IPS-20b (cell line): ENCODE data around the gene TMEM259.

Experiments used
- H3K27ac ChIP-seq: one replicate; pipeline ENCODE4 v1.5.1; 2013; ENCODE audit warnings: low read length
- H3K27me3 ChIP-seq: 2 replicates; pipeline ENCODE4 v1.6.1; 2013; ENCODE audit warnings: mild to moderate bottlenecking, low read length, inconsistent platforms; ENCODE audit not compliant: insufficient read depth
- H3K36me3 ChIP-seq: 2 replicates; pipeline ENCODE4 v1.6.1; 2013; ENCODE audit warnings: low read depth, mild to moderate bottlenecking, inconsistent platforms, low read length, moderate library complexity; ENCODE audit not compliant: insufficient read depth
- H3K4me1 ChIP-seq: 2 replicates; pipeline ENCODE4 v1.6.1; 2013; ENCODE audit warnings: mild to moderate bottlenecking, control low read depth, inconsistent platforms, low read length, moderate library complexity; ENCODE audit not compliant: insufficient read depth
- H3K4me3 ChIP-seq: 2 replicates; pipeline ENCODE4 v1.5.1; 2013; ENCODE audit warnings: mild to moderate bottlenecking, low read length, inconsistent platforms
- H3K9ac ChIP-seq: 2 replicates; pipeline ENCODE4 v1.6.1; 2013; ENCODE audit warnings: low read depth, mild to moderate bottlenecking, inconsistent platforms, low read length, moderate library complexity
- H3K9me3 ChIP-seq: 2 replicates; pipeline ENCODE4 v1.6.1; 2013; ENCODE audit warnings: mild to moderate bottlenecking, low read depth, low read length, inconsistent platforms; ENCODE audit not compliant: insufficient read depth

TMEM259 gene

GRCh38 chr19:982567-983170, 38.3 kb downstream of the TMEM259 start:
- Histone ChIP-seq H3K9me3 (no peaks in the 10 kb centered on the region), H3K27ac (no peak overlapping the region), H3K36me3 (peaks cover 22% of the 10 kb centered on the region), H3K4me3 (no peak overlapping the region), H3K4me1 (peaks cover 6% of the 10 kb centered on the region; the same call in 1 of the 2 replicates), H3K27me3 (no peaks in the 10 kb centered on the region), H3K9ac (no peak overlapping the region)

- Histone ChIP-seq H3K9me3 (no peaks in the 10 kb centered on the region), H3K36me3 (no peaks in the 10 kb centered on the region), H3K9ac (peak overlapping the region; percentile 65), H3K27me3 (no peaks in the 10 kb centered on the region), H3K27ac (no peak overlapping the region), H3K4me1 (peaks cover 6% of the 10 kb centered on the region; the same call in 1 of the 2 replicates), H3K4me3 (peak overlapping the region; percentile 33; the same call in 1 of the 2 replicates)
Measured at GRCh38 chr19:980133-980998, 40.6 kb downstream of the TMEM259 start.

- no peak overlapping the region for H3K4me3 ChIP-seq
- H3K9ac ChIP-seq = no peak overlapping the region
- H3K27ac ChIP-seq = no peak overlapping the region
- no peaks in the 10 kb centered on the region for H3K9me3 ChIP-seq
- H3K4me1 ChIP-seq = peaks cover 6% of the 10 kb centered on the region; the same call in 1 of the 2 replicates
- no peaks in the 10 kb centered on the region for H3K27me3 ChIP-seq
- no peaks in the 10 kb centered on the region for H3K36me3 ChIP-seq
Measured at GRCh38 chr19:979318-979741, 41.6 kb downstream of the TMEM259 start.

GRCh38 chr19:977058-977464, 43.9 kb downstream of the TMEM259 start:
- Histone ChIP-seq H3K4me1 (peaks cover 6% of the 10 kb centered on the region; the same call in 1 of the 2 replicates), H3K36me3 (peaks cover 4% of the 10 kb centered on the region), H3K27me3 (no peaks in the 10 kb centered on the region), H3K27ac (no peak overlapping the region), H3K9ac (no peak overlapping the region), H3K9me3 (no peaks in the 10 kb centered on the region), H3K4me3 (no peak overlapping the region)

- Histone ChIP-seq H3K4me1 (peaks cover 6% of the 10 kb centered on the region; the same call in 1 of the 2 replicates), H3K36me3 (peaks cover 5% of the 10 kb centered on the region), H3K9me3 (no peaks in the 10 kb centered on the region), H3K27ac (no peak overlapping the region), H3K4me3 (no peak overlapping the region), H3K9ac (no peak overlapping the region), H3K27me3 (no peaks in the 10 kb centered on the region)
Measured at GRCh38 chr19:976476-976875, 44.4 kb downstream of the TMEM259 start.

- Histone ChIP-seq H3K27me3 (no peaks in the 10 kb centered on the region), H3K27ac (no peak overlapping the region), H3K9me3 (peaks cover 10% of the 10 kb centered on the region), H3K4me3 (no peak overlapping the region), H3K36me3 (peaks cover 21% of the 10 kb centered on the region), H3K4me1 (no peaks in the 10 kb centered on the region), H3K9ac (no peak overlapping the region)
Measured at GRCh38 chr19:974564-975257, 46.2 kb downstream of the TMEM259 start.

GRCh38 chr19:973726-974563, 47.0 kb downstream of the TMEM259 start:
- H3K9ac ChIP-seq = no peak overlapping the region
- no peak overlapping the region for H3K27ac ChIP-seq
- H3K27me3 ChIP-seq = no peaks in the 10 kb centered on the region
- H3K9me3 ChIP-seq = peaks cover 10% of the 10 kb centered on the region
- peaks cover 25% of the 10 kb centered on the region for H3K36me3 ChIP-seq
- H3K4me1 ChIP-seq = no peaks in the 10 kb centered on the region
- H3K4me3 ChIP-seq = no peak overlapping the region

GRCh38 chr19:972281-972680, 48.6 kb downstream of the TMEM259 start:
- Histone ChIP-seq H3K9ac (no peak overlapping the region), H3K4me3 (no peak overlapping the region), H3K27me3 (no peaks in the 10 kb centered on the region), H3K36me3 (peaks cover 36% of the 10 kb centered on the region), H3K4me1 (no peaks in the 10 kb centered on the region), H3K9me3 (peaks cover 10% of the 10 kb centered on the region), H3K27ac (no peak overlapping the region)

- Histone ChIP-seq H3K36me3 (peaks cover 41% of the 10 kb centered on the region), H3K9me3 (peaks cover 10% of the 10 kb centered on the region), H3K27ac (no peak overlapping the region), H3K4me3 (no peak overlapping the region), H3K27me3 (no peaks in the 10 kb centered on the region), H3K4me1 (no peaks in the 10 kb centered on the region), H3K9ac (no peak overlapping the region)
Measured at GRCh38 chr19:971795-972194, 49.1 kb downstream of the TMEM259 start.

- peaks cover 46% of the 10 kb centered on the region for H3K36me3 ChIP-seq
- H3K4me1 ChIP-seq = no peaks in the 10 kb centered on the region
Measured at GRCh38 chr19:970695-971094, 50.2 kb downstream of the TMEM259 start.

GRCh38 chr19:966485-967088, 54.3 kb downstream of the TMEM259 start:
- no peak overlapping the region for H3K27ac ChIP-seq
- peaks cover 12% of the 10 kb centered on the region for H3K9me3 ChIP-seq
- H3K27me3 ChIP-seq = no peaks in the 10 kb centered on the region
- H3K4me3 ChIP-seq = no peak overlapping the region
- peaks cover 60% of the 10 kb centered on the region for H3K36me3 ChIP-seq
- H3K9ac ChIP-seq = no peak overlapping the region
- peaks cover 4% of the 10 kb centered on the region; the same call in 1 of the 2 replicates for H3K4me1 ChIP-seq

More at GRCh38 chr19:970695-971094, 50.2 kb downstream of the TMEM259 start:
- Histone ChIP-seq H3K27ac (no peak overlapping the region), H3K9me3 (peaks cover 12% of the 10 kb centered on the region), H3K4me3 (no peak overlapping the region), H3K27me3 (no peaks in the 10 kb centered on the region), H3K9ac (no peak overlapping the region)
